Esophagus muscularis mucosa (tissue), 4 donors: ENCODE results near the gene DUSP21. TPM values are rescaled to one million over a fixed set of nuclear protein-coding genes. Genes with fewer than 3 reads are reported as not detected.

Experiments
- DNase-seq: peaks from one replicate; pipeline ENCODE4 v3.0.0-alpha.2; 2017; ENCODE audit errors: extremely low spot score
- H3K27ac ChIP-seq, 4 donors: fragments of 200-600 bp; sonication (generic); replicated peaks in 1 of 4; 1 replicate in 3 of 4; 2 replicates in 1 of 4; pipeline ENCODE4 v1.5.1; 2016 to 2019; ENCODE audit warnings: mild to moderate bottlenecking in 1 of 4
- H3K27me3 ChIP-seq, 4 donors: fragments of 200-600 bp; sonication (generic); one replicate each; pipeline versions ENCODE4 v1.5.1 to v1.6.0; 2016 to 2019
- H3K36me3 ChIP-seq, 4 donors: fragments of 200-600 bp; sonication (generic); one replicate each; pipeline ENCODE4 v1.5.1; 2016 to 2019
- H3K4me1 ChIP-seq, 4 donors: fragments of 200-600 bp; sonication (generic); one replicate each; pipeline ENCODE4 v1.5.1; 2016 to 2019
- H3K4me3 ChIP-seq, 4 donors: fragments of 200-600 bp; sonication (generic); 1 replicate in 2 of 4; 2 replicates in 2 of 4; pipeline ENCODE4 v1.5.1; 2016 to 2019; ENCODE audit warnings: mild to moderate bottlenecking in 4 of 4, moderate library complexity in 1 of 4
- H3K9me3 ChIP-seq, 4 donors: fragments of 200-600 bp; sonication (generic); 1 replicate in 3 of 4; 2 replicates in 1 of 4; pipeline ENCODE4 v1.5.1; 2016 to 2019
- CTCF ChIP-seq, 3 experiments: fragments of 200-600 bp in 2 of 3; fragments of 450-650 bp in 1 of 3; sonication (generic) in 2 of 3; IDR thresholded peaks; one replicate each; pipeline ENCODE4 v1.5.1; 2017 to 2019; ENCODE audit warnings: antibody characterized with exemption in 3 of 3, mild to moderate bottlenecking in 2 of 3, moderate library complexity in 1 of 3
- EP300 ChIP-seq: sonication (generic); formaldehyde crosslinking; IDR thresholded peaks from one replicate; pipeline ENCODE4 v1.6.1; 2017; ENCODE audit warnings: antibody characterized with exemption
- POLR2A ChIP-seq: fragments of 450-650 bp; IDR thresholded peaks from one replicate; pipeline ENCODE4 v1.6.1; 2017; ENCODE audit warnings: antibody characterized with exemption, moderate library complexity, mild to moderate bottlenecking, low read depth
- POLR2AphosphoS5 ChIP-seq, 2 donors: sonication (generic); formaldehyde crosslinking; IDR thresholded peaks; one replicate each; pipeline ENCODE4 v1.6.1; 2017; ENCODE audit warnings: antibody characterized with exemption in 2 of 2
- WGBS: methylation state at CpG from one replicate; pipeline ENCODE4 v1.1.5; 2018; 5-methylcytosine and 5-hydroxymethylcytosine counted together
- intact Hi-C: fragments of 100-400 bp; cut with DNase I; formaldehyde crosslinking; loops from one replicate; pipeline ENCODE4 v1.15.1; 2023
- total RNA-seq, 4 donors: library from RNA; depleted of rRNA; stranded (reverse); fragments of >200 nt; gene quantifications; one replicate each; pipeline versions ENCODE4 v1.1.0 to v1.2.1, GENCODE V29; 2016

The DUSP21 gene
- total RNA-seq, 4 donors from 2014 or later: not detected

- Histone ChIP-seq H3K9me3 (no peaks in the 10 kb centered on the region), H3K4me1 (peaks cover 29 to 69% (median 42%) of the 10 kb centered on the region in 4 donors), H3K27me3 (no peaks in the 10 kb centered on the region), H3K27ac (peak overlapping the region; percentile 97 to 100 (median 99)), H3K36me3 (no peaks in the 10 kb centered on the region), H3K4me3 (peak overlapping the region; percentile 83 to 98 (median 91))
- 3% methylated on average over 14 of the region's 14 CpGs for WGBS
- intact Hi-C loops: loop anchor here (5.0 to 10.0 kb wide), 3 partner anchors 193 to 630 kb away; partner anchors contain the start of gene FUNDC1
- no peak for TF ChIP-seq CTCF (IDR thresholded peaks at IDR 0.05)
- TF ChIP-seq POLR2A: no peak
- TF ChIP-seq POLR2AphosphoS5 (IDR thresholded peaks at IDR 0.05): no peak
- TF ChIP-seq EP300: no peak
- DNase-seq: no peak
Observed at GRCh38 chrX:44874420-44875184, 30.8 kb downstream of the DUSP21 start.

- peaks cover 29 to 72% (median 42%) of the 10 kb centered on the region in 4 donors for H3K4me1 ChIP-seq
- intact Hi-C loops: loop anchor here (10.0 kb wide), 2 partner anchors 330 to 630 kb away; partner anchors contain the start of gene FUNDC1
- peak overlapping the region; percentile 97 to 100 (median 99) for H3K27ac ChIP-seq
- H3K27me3 ChIP-seq: no peaks in the 10 kb centered on the region
- no peak for DNase-seq
- 30% methylated on average over 5 of the region's 5 CpGs for WGBS
- H3K4me3 ChIP-seq: peak overlapping the region; percentile 83 to 98 (median 91)
- TF ChIP-seq EP300: no peak
- no peaks in the 10 kb centered on the region for H3K9me3 ChIP-seq
- no peaks in the 10 kb centered on the region for H3K36me3 ChIP-seq
Observed at GRCh38 chrX:44875185-44875489, 31.3 kb downstream of the DUSP21 start.

GRCh38 chrX:44876086-44876485 lies 32.3 kb downstream of the DUSP21 start:
- peaks cover 28 to 62% (median 38%) of the 10 kb centered on the region in 4 donors for H3K4me1 ChIP-seq
- H3K9me3 ChIP-seq: no peaks in the 10 kb centered on the region
- 25% methylated on average over 4 of the region's 4 CpGs for WGBS
- peak overlapping the region; percentile 33 to 98 (median 84) for H3K4me3 ChIP-seq
- no peaks in the 10 kb centered on the region for H3K36me3 ChIP-seq
- no peaks in the 10 kb centered on the region for H3K27me3 ChIP-seq
- no peak for DNase-seq
- intact Hi-C loops: loop anchor here (10.0 kb wide), 2 partner anchors 331 to 629 kb away; partner anchors contain the start of gene FUNDC1
- TF ChIP-seq CTCF (IDR thresholded peaks at IDR 0.05) (no peak), POLR2A (no peak), EP300 (no peak), POLR2AphosphoS5 (IDR thresholded peaks at IDR 0.05) (no peak)
- H3K27ac ChIP-seq: peak overlapping the region in 1 of 4 donors; percentile 100

GRCh38 chrX:44876767-44877166 lies 32.9 kb downstream of the DUSP21 start:
- intact Hi-C loops: loop anchor here (10.0 kb wide), 2 partner anchors 332 to 628 kb away; partner anchors contain the start of gene FUNDC1
- H3K4me3 ChIP-seq: no peak overlapping the region
- H3K27ac ChIP-seq: no peak overlapping the region
- H3K36me3 ChIP-seq: no peaks in the 10 kb centered on the region
- 85% methylated on average over 19 of the region's 19 CpGs for WGBS
- TF ChIP-seq EP300: no peak
- TF ChIP-seq POLR2AphosphoS5 (IDR thresholded peaks at IDR 0.05): no peak
- TF ChIP-seq POLR2A: no peak
- TF ChIP-seq CTCF (IDR thresholded peaks at IDR 0.05): no peak
- H3K9me3 ChIP-seq: no peaks in the 10 kb centered on the region
- peaks cover 23 to 58% (median 32%) of the 10 kb centered on the region in 4 donors for H3K4me1 ChIP-seq
- H3K27me3 ChIP-seq: no peaks in the 10 kb centered on the region
- DNase-seq: no peak

- no peaks in the 10 kb centered on the region for H3K27me3 ChIP-seq
- no peak for TF ChIP-seq CTCF (IDR thresholded peaks at IDR 0.05)
- TF ChIP-seq EP300: no peak
- no peak for TF ChIP-seq POLR2A
- TF ChIP-seq POLR2AphosphoS5 (IDR thresholded peaks at IDR 0.05): no peak
- peaks cover 35 to 74% (median 42%) of the 10 kb centered on the region in 4 donors for H3K4me1 ChIP-seq
- H3K9me3 ChIP-seq: no peaks in the 10 kb centered on the region
- intact Hi-C loops: loop anchor here (10.0 kb wide), 2 partner anchors 334 to 626 kb away; partner anchors contain the start of gene FUNDC1
- no peak for DNase-seq
- H3K27ac ChIP-seq: no peak overlapping the region
- no peak overlapping the region for H3K4me3 ChIP-seq
- H3K36me3 ChIP-seq: no peaks in the 10 kb centered on the region
- WGBS: 96% methylated on average over 8 of the region's 8 CpGs
Observed at GRCh38 chrX:44878780-44879179, 35.0 kb downstream of the DUSP21 start.
